Hepatocyte (in vitro differentiated cells): Measurements from ENCODE around the gene MTMR10. TPM values are rescaled to one million over a fixed set of nuclear protein-coding genes. Genes with fewer than 3 reads are reported as not detected.

Experiments
- DNase-seq: peaks from one replicate; pipeline ENCODE4 v3.0.0-alpha.2; 2016; ENCODE audit warnings: low spot score
- H2AFZ ChIP-seq: fragments of 200-600 bp; sonication (generic); 2 replicates; pipeline ENCODE4 v1.6.0; 2016; ENCODE audit warnings: antibody characterized with exemption, mild to moderate bottlenecking
- H3K27ac ChIP-seq: fragments of 200-600 bp; sonication (generic); 2 replicates; pipeline ENCODE4 v1.5.1; 2016; ENCODE audit warnings: mild to moderate bottlenecking
- H3K27me3 ChIP-seq: fragments of 200-600 bp; sonication (generic); 2 replicates; pipeline ENCODE4 v1.6.1; 2016
- H3K36me3 ChIP-seq: fragments of 200-600 bp; sonication (generic); replicated peaks from 2 replicates; pipeline ENCODE4 v1.5.1; 2016; ENCODE audit warnings: low read depth; ENCODE audit not compliant: insufficient read depth
- H3K4me1 ChIP-seq: fragments of 200-600 bp; sonication (generic); 2 replicates; pipeline ENCODE4 v1.5.1; 2016; ENCODE audit warnings: mild to moderate bottlenecking, moderate library complexity; ENCODE audit not compliant: insufficient read depth
- H3K4me2 ChIP-seq: fragments of 200-600 bp; sonication (generic); 2 replicates; pipeline ENCODE4 v1.6.0; 2016
- H3K4me3 ChIP-seq: fragments of 200-600 bp; sonication (generic); 2 replicates; pipeline ENCODE4 v1.5.1; 2016; ENCODE audit warnings: mild to moderate bottlenecking
- H3K79me2 ChIP-seq: fragments of 200-600 bp; sonication (generic); 2 replicates; pipeline ENCODE4 v1.6.0; 2017; ENCODE audit warnings: mild to moderate bottlenecking
- H3K9me2 ChIP-seq: fragments of 200-600 bp; sonication (generic); replicated peaks from 2 replicates; pipeline ENCODE4 v1.6.0; 2017; ENCODE audit warnings: mild to moderate bottlenecking; ENCODE audit not compliant: insufficient read depth
- H3K9me3 ChIP-seq: fragments of 200-600 bp; sonication (generic); 2 replicates; pipeline ENCODE4 v1.5.1; 2016; ENCODE audit warnings: low read depth, mild to moderate bottlenecking
- H4K20me1 ChIP-seq: fragments of 200-600 bp; sonication (generic); 2 replicates; pipeline ENCODE4 v1.6.0; 2016; ENCODE audit warnings: mild to moderate bottlenecking; ENCODE audit not compliant: insufficient read depth, poor library complexity, severe bottlenecking
- CTCF ChIP-seq: fragments of 200-600 bp; sonication (generic); IDR thresholded peaks from 2 replicates; pipeline ENCODE4 v1.5.1; 2016; ENCODE audit warnings: antibody characterized with exemption, mild to moderate bottlenecking; ENCODE audit not compliant: poor library complexity
- EZH2 ChIP-seq: fragments of 200-600 bp; sonication (generic); IDR thresholded peaks from 2 replicates; pipeline ENCODE4 v1.6.1; 2016; ENCODE audit warnings: antibody characterized with exemption, mild to moderate bottlenecking, borderline replicate concordance
- EZH2phosphoT487 ChIP-seq: fragments of 200-600 bp; sonication (generic); IDR thresholded peaks from one replicate; pipeline ENCODE4 v1.6.1; 2018; ENCODE audit warnings: antibody characterized with exemption, mild to moderate bottlenecking, low read depth, moderate library complexity; ENCODE audit not compliant: unreplicated experiment, severe bottlenecking
- WGBS: methylation state at CpG from one replicate; pipeline ENCODE4 v1.1.6; 2016; ENCODE audit warnings: low lambda C conversion rate; ENCODE audit errors: missing lambda C conversion rate; 5-methylcytosine and 5-hydroxymethylcytosine counted together
- polyA plus RNA-seq: library from polyadenylated mRNA; unstranded; fragments of >200 nt; fragmentation: Nextera tagmentation; extraction: Ambion mirVana; gene quantifications from 2 replicates; pipeline ENCODE4 v1.2.1, GENCODE V29; 2016
- total RNA-seq: library from RNA; depleted of rRNA; stranded (reverse); fragments of >200 nt; gene quantifications from 2 replicates; pipeline ENCODE4 v1.2.3, GENCODE V29; 2014

Gene MTMR10
- total and polyA plus RNA-seq, 2 experiments from 2014 or later: 10.3 to 19.6 TPM

- peaks cover 5% of the 10 kb centered on the region for H3K36me3 ChIP-seq
- H3K4me2 ChIP-seq: no peak overlapping the region
- no peak overlapping the region for H3K27ac ChIP-seq
- H3K9me2 ChIP-seq: no peaks in the 10 kb centered on the region
- H3K79me2 ChIP-seq: no peaks in the 10 kb centered on the region
- no peak for DNase-seq
- H3K4me3 ChIP-seq: no peak overlapping the region
- H4K20me1 ChIP-seq: no peaks in the 10 kb centered on the region
- no peaks in the 10 kb centered on the region for H3K27me3 ChIP-seq
- no peaks in the 10 kb centered on the region for H3K9me3 ChIP-seq
- WGBS: 99% methylated on average over 5 of the region's 5 CpGs
- H2AFZ ChIP-seq: no peak overlapping the region
- H3K4me1 ChIP-seq: no peaks in the 10 kb centered on the region
- TF ChIP-seq EZH2phosphoT487: no peak
- no peak for TF ChIP-seq EZH2
- no peak for TF ChIP-seq CTCF
These were observed 33.2 kb downstream of the MTMR10 start for GRCh38 chr15:30958219-30958618.

GRCh38 chr15:30956216-30957124 is 35.0 kb downstream of the MTMR10 start:
- Histone ChIP-seq H3K27me3 (no peaks in the 10 kb centered on the region), H2AFZ (no peak overlapping the region), H3K4me2 (no peak overlapping the region), H3K79me2 (no peaks in the 10 kb centered on the region), H3K4me1 (no peaks in the 10 kb centered on the region), H3K4me3 (no peak overlapping the region), H3K9me2 (no peaks in the 10 kb centered on the region), H4K20me1 (no peaks in the 10 kb centered on the region), H3K9me3 (no peaks in the 10 kb centered on the region), H3K27ac (no peak overlapping the region), H3K36me3 (peaks cover 5% of the 10 kb centered on the region)
- WGBS: 87% methylated on average over 6 of the region's 6 CpGs
- TF ChIP-seq CTCF (no peak), EZH2 (no peak), EZH2phosphoT487 (no peak)
- peak; percentile 12 for DNase-seq

- 86% methylated on average over 1 of the region's 1 CpG for WGBS
- no peak for TF ChIP-seq EZH2phosphoT487
- TF ChIP-seq EZH2: no peak
- no peak for TF ChIP-seq CTCF
- Histone ChIP-seq H3K9me2 (no peaks in the 10 kb centered on the region), H4K20me1 (no peaks in the 10 kb centered on the region), H3K4me2 (no peak overlapping the region), H3K36me3 (peaks cover 5% of the 10 kb centered on the region), H2AFZ (no peak overlapping the region), H3K27ac (no peak overlapping the region), H3K4me3 (no peak overlapping the region), H3K79me2 (no peaks in the 10 kb centered on the region), H3K9me3 (no peaks in the 10 kb centered on the region), H3K27me3 (no peaks in the 10 kb centered on the region), H3K4me1 (no peaks in the 10 kb centered on the region)
- DNase-seq: no peak
These were observed 36.8 kb downstream of the MTMR10 start for GRCh38 chr15:30954674-30955073.
